HG03159 (cell line): ENCODE data around the gene ULK4.
"Not testable (repeated sequence)": the region's sequence is repeated elsewhere in the genome, so short reads cannot be mapped to it uniquely, and the experiment has no call there.

Experiments used
- ATAC-seq: cut with Tn5 transposase; IDR thresholded peaks from one replicate; pipeline ENCODE4 v1.9.1; 2021; ENCODE audit warnings: mild to moderate bottlenecking, moderate library complexity; ENCODE audit not compliant: unreplicated experiment

Gene ULK4

GRCh38 chr3:41792806-41793205 is 169.1 kb downstream of the ULK4 start:
- ATAC-seq = no peak

GRCh38 chr3:41769106-41769505 is 192.8 kb downstream of the ULK4 start:
- ATAC-seq = no peak

GRCh38 chr3:41768363-41768762 is 193.5 kb downstream of the ULK4 start:
- no peak for ATAC-seq

- not testable (repeated sequence) for ATAC-seq
Observed at GRCh38 chr3:41762867-41763266, 199.0 kb downstream of the ULK4 start.

- no peak for ATAC-seq
Observed at GRCh38 chr3:41753651-41754050, 208.3 kb downstream of the ULK4 start.

GRCh38 chr3:41751597-41751996 is 210.3 kb downstream of the ULK4 start:
- ATAC-seq = no peak

GRCh38 chr3:41749988-41750387 is 211.9 kb downstream of the ULK4 start:
- ATAC-seq = no peak

- no peak for ATAC-seq
Observed at GRCh38 chr3:41746215-41746614, 215.7 kb downstream of the ULK4 start.

- no peak for ATAC-seq
Observed at GRCh38 chr3:41742121-41742520, 219.8 kb downstream of the ULK4 start.

GRCh38 chr3:41740374-41740886 is 221.5 kb downstream of the ULK4 start:
- ATAC-seq = no peak

GRCh38 chr3:41726891-41727290 is 235.0 kb downstream of the ULK4 start:
- ATAC-seq = no peak

GRCh38 chr3:41717641-41718040 is 244.3 kb downstream of the ULK4 start:
- no peak for ATAC-seq

GRCh38 chr3:41716471-41716870 is 245.4 kb downstream of the ULK4 start:
- no peak for ATAC-seq

- no peak for ATAC-seq
Observed at GRCh38 chr3:41715376-41715775, 246.5 kb downstream of the ULK4 start.

GRCh38 chr3:41711651-41712050 is 250.3 kb downstream of the ULK4 start:
- ATAC-seq = no peak

- ATAC-seq = no peak
Observed at GRCh38 chr3:41710646-41711388, 251.1 kb downstream of the ULK4 start.

- not testable (repeated sequence) for ATAC-seq
Observed at GRCh38 chr3:41709213-41709612, 252.7 kb downstream of the ULK4 start.

GRCh38 chr3:41708176-41708575 is 253.7 kb downstream of the ULK4 start:
- no peak for ATAC-seq

GRCh38 chr3:41705893-41706292 is 256.0 kb downstream of the ULK4 start:
- ATAC-seq = no peak

GRCh38 chr3:41701191-41701698 is 260.7 kb downstream of the ULK4 start:
- no peak for ATAC-seq

GRCh38 chr3:41700155-41700554 is 261.7 kb downstream of the ULK4 start:
- ATAC-seq = no peak

- no peak for ATAC-seq
Observed at GRCh38 chr3:41698898-41699297, 263.0 kb downstream of the ULK4 start.

- no peak for ATAC-seq
Observed at GRCh38 chr3:41697702-41698101, 264.2 kb downstream of the ULK4 start.
